Panc1 (cell line): Measurements from ENCODE around the gene THOC7. TPM values are rescaled to one million over a fixed set of nuclear protein-coding genes. Genes with fewer than 3 reads are reported as not detected.

ENCODE experiments used
- ATAC-seq: fragments of 200-7000 bp; cut with Tn5 transposase; 2 replicates; pipeline ENCODE4 v1.9.1; 2020; ENCODE audit warnings: mild to moderate bottlenecking, moderate library complexity
- BruUV-seq: library from RNA; stranded (reverse); fragments of 400-500 nt; replicated peaks from 2 replicates; lab custom pipeline; 2021; lab: Mats Ljungman, UMichigan
- CTCF ChIA-PET: fragments of 300-600 bp; sonication (Branson Sonifier 250); formaldehyde crosslinking; loops from one replicate; lab custom pipeline; 2022; ENCODE audit warnings: antibody characterized with exemption; lab: Charles Lee
- POLR2A ChIA-PET: fragments of 300-600 bp; sonication (Branson Sonifier 250); formaldehyde crosslinking; loops from one replicate; lab custom pipeline; 2022; ENCODE audit warnings: antibody characterized with exemption; lab: Charles Lee
- DNase-seq: peaks from one replicate; pipeline ENCODE4 v3.0.0-alpha.2; 2010; ENCODE audit warnings: low read depth, low spot score
- H3K27ac ChIP-seq: 2 replicates; pipeline ENCODE4 v1.5.1; 2011; ENCODE audit warnings: mild to moderate bottlenecking, low read length, inconsistent platforms
- H3K27me3 ChIP-seq: fragments of 200-500 bp; sonication (Bioruptor generic); 2 replicates; pipeline ENCODE4 v1.6.0; 2014; ENCODE audit warnings: low read length, inconsistent platforms; ENCODE audit not compliant: control insufficient read depth, insufficient read depth
- H3K36me3 ChIP-seq: fragments of 200-500 bp; sonication (Bioruptor generic); 2 replicates; pipeline ENCODE4 v1.5.1; 2014; ENCODE audit warnings: inconsistent platforms, mild to moderate bottlenecking, low read length, moderate library complexity; ENCODE audit not compliant: control insufficient read depth, insufficient read depth
- H3K4me1 ChIP-seq: 2 replicates; pipeline ENCODE4 v1.5.1; 2011; ENCODE audit warnings: inconsistent platforms, mild to moderate bottlenecking, low read length, moderate library complexity; ENCODE audit not compliant: control insufficient read depth, insufficient read depth
- H3K4me3 ChIP-seq, 2 experiments: 2 replicates each; pipeline ENCODE4 v1.5.1; 2011 to 2012; ENCODE audit warnings: low read depth in 2 of 2, low read length in 2 of 2, mild to moderate bottlenecking in 2 of 2, inconsistent platforms in 1 of 2, moderate library complexity in 1 of 2
- H3K9me3 ChIP-seq: fragments of 200-500 bp; sonication (Bioruptor generic); 2 replicates; pipeline ENCODE4 v1.5.1; 2014; ENCODE audit warnings: low read depth, mild to moderate bottlenecking, inconsistent platforms, low read length, moderate library complexity; ENCODE audit not compliant: control insufficient read depth, insufficient read depth
- CTCF ChIP-seq: fragments of 450-650 bp; IDR thresholded peaks from 2 replicates; pipeline ENCODE4 v1.5.1; 2017; ENCODE audit warnings: mild to moderate bottlenecking
- POLR2AphosphoS5 ChIP-seq: IDR thresholded peaks from 2 replicates; pipeline ENCODE4 v1.6.1; 2012; ENCODE audit warnings: mild to moderate bottlenecking, low read depth, low read length, moderate library complexity
- REST ChIP-seq, 2 experiments: IDR thresholded peaks; 2 replicates each; pipeline ENCODE4 v1.6.1; 2011 to 2012; ENCODE audit warnings: low read depth in 2 of 2, control low read depth in 1 of 2, low read length in 1 of 2, mild to moderate bottlenecking in 1 of 2, moderate library complexity in 1 of 2; ENCODE audit not compliant: insufficient read depth in 1 of 2
- SIN3A ChIP-seq: IDR thresholded peaks from 2 replicates; pipeline ENCODE4 v1.6.1; 2012; ENCODE audit warnings: low read depth, mild to moderate bottlenecking, low read length, moderate library complexity, borderline replicate concordance; ENCODE audit not compliant: insufficient read depth
- TCF7L2 ChIP-seq: IDR thresholded peaks from 2 replicates; pipeline ENCODE4 v1.6.1; 2011; ENCODE audit warnings: mild to moderate bottlenecking, low read depth, low read length, inconsistent platforms
- in situ Hi-C: cut with HindIII; loops from 2 replicates; pipeline ENCODE4 v1.10.0; 2016; ENCODE audit warnings: low sequenced_read_pairs, low pct_unique_long_range_greater_than_20kb
- intact Hi-C: fragments of 100-400 bp; cut with micrococcal nuclease; formaldehyde crosslinking; loops from one replicate; pipeline ENCODE4 v1.10.0; 2022; ENCODE audit not compliant: unreplicated experiment
- total RNA-seq: library from RNA; stranded (reverse); gene quantifications from one replicate; pipeline ENCODE4 v1.2.1, GENCODE V29; 2021; ENCODE audit not compliant: unreplicated experiment

The THOC7 gene
- total RNA-seq, 1 experiment from 2014 or later, result 64.3 TPM

- no peaks in the 10 kb centered on the region; the same call in 1 of the 2 replicates for H3K4me1 ChIP-seq
- in situ Hi-C loops, result no loop called here
- no peak overlapping the region for H3K27ac ChIP-seq
- H3K4me3 ChIP-seq, result no peak overlapping the region
- no TSS peak for BruUV-seq
- CTCF ChIA-PET, result no interaction called here
- intact Hi-C loops, result no loop called here
- DNase-seq, result no peak
- no peaks in the 10 kb centered on the region for H3K36me3 ChIP-seq
- no peaks in the 10 kb centered on the region for H3K9me3 ChIP-seq
- POLR2A ChIA-PET, result no interaction called here
- no peak for ATAC-seq
- H3K27me3 ChIP-seq, result no peaks in the 10 kb centered on the region
- TF ChIP-seq REST (IDR thresholded peaks at IDR 0.05; ENCODE audit: insufficient read depth in 1 of 2, low read depth in 2 of 2, low read length in 1 of 2) (no peak), CTCF (no peak), POLR2AphosphoS5 (no peak), SIN3A (no peak), TCF7L2 (no peak)
Observed at GRCh38 chr3:63877737-63878393, 14.3 kb upstream of the THOC7 start.

GRCh38 chr3:63876260-63876659, 12.7 kb upstream of the THOC7 start:
- no peak overlapping the region for H3K4me3 ChIP-seq
- H3K27ac ChIP-seq, result no peak overlapping the region
- POLR2A ChIA-PET, result no interaction called here
- no peaks in the 10 kb centered on the region for H3K9me3 ChIP-seq
- ATAC-seq (no peak), DNase-seq (no peak)
- BruUV-seq, result no TSS peak
- no peaks in the 10 kb centered on the region for H3K36me3 ChIP-seq
- CTCF ChIA-PET, result no interaction called here
- intact Hi-C loops (no loop called here), in situ Hi-C loops (no loop called here)
- no peaks in the 10 kb centered on the region; the same call in 1 of the 2 replicates for H3K4me1 ChIP-seq
- TF ChIP-seq CTCF (no peak), REST (IDR thresholded peaks at IDR 0.05; ENCODE audit: insufficient read depth in 1 of 2, low read depth in 2 of 2, low read length in 1 of 2) (no peak), SIN3A (no peak), POLR2AphosphoS5 (no peak), TCF7L2 (no peak)
- H3K27me3 ChIP-seq, result no peaks in the 10 kb centered on the region
